ENCODE measurements around the gene PANX2. TPM values are rescaled to one million over a fixed set of nuclear protein-coding genes. Genes with fewer than 3 reads are reported as not detected.

Gene PANX2
- total RNA-seq, 1 donor from 2014 or later = 0.34 TPM

- no peak for DNase-seq
Observed at GRCh38 chr22:50173311-50173982, 2.9 kb downstream of the PANX2 start.

GRCh38 chr22:50173983-50174355 is 3.4 kb downstream of the PANX2 start:
- no peak for DNase-seq

- no peak for DNase-seq
Observed at GRCh38 chr22:50174382-50175190, 4.1 kb downstream of the PANX2 start.

- no peak for DNase-seq
Observed at GRCh38 chr22:50175191-50175461, 4.6 kb downstream of the PANX2 start.

GRCh38 chr22:50175921-50176849 is 5.7 kb downstream of the PANX2 start:
- DNase-seq = no peak

GRCh38 chr22:50176850-50177536 is 6.5 kb downstream of the PANX2 start:
- DNase-seq = no peak

GRCh38 chr22:50177537-50178470 is 7.3 kb downstream of the PANX2 start:
- DNase-seq = no peak

- DNase-seq = no peak
Observed at GRCh38 chr22:50178471-50178864, 7.9 kb downstream of the PANX2 start.

- no peak for DNase-seq
Observed at GRCh38 chr22:50178871-50179869, 8.6 kb downstream of the PANX2 start.

GRCh38 chr22:50179937-50180726 is 9.6 kb downstream of the PANX2 start:
- no peak for DNase-seq

GRCh38 chr22:50180727-50181521 is 10.4 kb downstream of the PANX2 start:
- no peak for DNase-seq

- DNase-seq = no peak
Observed at GRCh38 chr22:50182176-50183081, 11.9 kb downstream of the PANX2 start.

- no peak for DNase-seq
Observed at GRCh38 chr22:50183141-50183971, 12.8 kb downstream of the PANX2 start.

- DNase-seq = peak; percentile 37
Observed at GRCh38 chr22:50184004-50184901, 13.7 kb downstream of the PANX2 start.

- peak; percentile 27 for DNase-seq
Observed at GRCh38 chr22:50184902-50185374, 14.4 kb downstream of the PANX2 start.
